Bronchial epithelial cell (primary cell): ENCODE results near the gene PARS2. TPM values are rescaled to one million over a fixed set of nuclear protein-coding genes. Genes with fewer than 3 reads are reported as not detected.

Source experiments
- DNase-seq: peaks from one replicate; pipeline ENCODE4 v3.0.0-alpha.2; 2010; ENCODE audit warnings: low read depth
- FAIRE-seq: peaks from 2 replicates; lab custom pipeline; 2011; peaks lifted over from hg19 to GRCh38; lab: Jason Lieb, UNC
- H3K27me3 ChIP-seq: 2 replicates; pipeline ENCODE4 v1.5.1; 2011; ENCODE audit warnings: low read length; ENCODE audit not compliant: control insufficient read depth, insufficient read depth
- H3K36me3 ChIP-seq: 2 replicates; pipeline ENCODE4 v1.5.1; 2011; ENCODE audit warnings: low read length; ENCODE audit not compliant: control insufficient read depth, insufficient read depth
- H3K4me3 ChIP-seq: 2 replicates; pipeline ENCODE4 v1.5.1; 2011; ENCODE audit warnings: mild to moderate bottlenecking, low read depth, low read length, control low read depth
- total RNA-seq: library from RNA; depleted of rRNA; stranded (reverse); fragments of >200 nt; gene quantifications from 2 replicates; pipeline ENCODE4 v1.2.1, GENCODE V29; 2014
- TF ChIP-seq, protein P1 (sequence below): IDR thresholded peaks from 2 replicates; pipeline ENCODE4 v1.5.1; 2011; ENCODE audit warnings: mild to moderate bottlenecking, moderate library complexity, low read length, control low read depth, inconsistent platforms; ENCODE audit not compliant: insufficient read depth, severe bottlenecking

PARS2 gene
- total RNA-seq, 1 donor from 2014 or later = 5.3 TPM

DNA sequence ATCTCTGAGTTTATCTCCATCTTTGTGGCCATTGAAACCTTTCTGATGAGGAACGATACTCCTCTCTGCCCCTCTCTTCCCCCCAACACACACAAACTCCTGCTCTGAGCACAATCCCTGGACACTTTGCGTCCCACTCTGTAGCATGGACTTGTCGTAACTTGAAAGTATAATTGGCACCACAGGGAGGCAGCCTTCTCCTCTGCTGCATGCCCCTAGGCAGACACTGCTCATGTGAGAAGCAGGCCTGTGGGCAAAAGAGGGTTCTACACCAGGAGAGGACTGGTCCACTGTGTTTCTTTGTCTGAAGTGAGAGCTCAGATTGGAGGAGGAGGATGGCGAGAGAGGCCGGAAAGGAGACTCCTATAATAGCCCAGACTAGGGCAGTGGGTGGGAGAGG lies 3.8 kb upstream of the PARS2 start:
- peak; percentile 68 for FAIRE-seq
- no peak overlapping the region for H3K4me3 ChIP-seq
- no peaks in the 10 kb centered on the region for H3K27me3 ChIP-seq
- H3K36me3 ChIP-seq = no peaks in the 10 kb centered on the region
- TF ChIP-seq, protein P1, sequence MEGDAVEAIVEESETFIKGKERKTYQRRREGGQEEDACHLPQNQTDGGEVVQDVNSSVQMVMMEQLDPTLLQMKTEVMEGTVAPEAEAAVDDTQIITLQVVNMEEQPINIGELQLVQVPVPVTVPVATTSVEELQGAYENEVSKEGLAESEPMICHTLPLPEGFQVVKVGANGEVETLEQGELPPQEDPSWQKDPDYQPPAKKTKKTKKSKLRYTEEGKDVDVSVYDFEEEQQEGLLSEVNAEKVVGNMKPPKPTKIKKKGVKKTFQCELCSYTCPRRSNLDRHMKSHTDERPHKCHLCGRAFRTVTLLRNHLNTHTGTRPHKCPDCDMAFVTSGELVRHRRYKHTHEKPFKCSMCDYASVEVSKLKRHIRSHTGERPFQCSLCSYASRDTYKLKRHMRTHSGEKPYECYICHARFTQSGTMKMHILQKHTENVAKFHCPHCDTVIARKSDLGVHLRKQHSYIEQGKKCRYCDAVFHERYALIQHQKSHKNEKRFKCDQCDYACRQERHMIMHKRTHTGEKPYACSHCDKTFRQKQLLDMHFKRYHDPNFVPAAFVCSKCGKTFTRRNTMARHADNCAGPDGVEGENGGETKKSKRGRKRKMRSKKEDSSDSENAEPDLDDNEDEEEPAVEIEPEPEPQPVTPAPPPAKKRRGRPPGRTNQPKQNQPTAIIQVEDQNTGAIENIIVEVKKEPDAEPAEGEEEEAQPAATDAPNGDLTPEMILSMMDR = peak; percentile 18
- DNase-seq = peak; percentile 19

DNA sequence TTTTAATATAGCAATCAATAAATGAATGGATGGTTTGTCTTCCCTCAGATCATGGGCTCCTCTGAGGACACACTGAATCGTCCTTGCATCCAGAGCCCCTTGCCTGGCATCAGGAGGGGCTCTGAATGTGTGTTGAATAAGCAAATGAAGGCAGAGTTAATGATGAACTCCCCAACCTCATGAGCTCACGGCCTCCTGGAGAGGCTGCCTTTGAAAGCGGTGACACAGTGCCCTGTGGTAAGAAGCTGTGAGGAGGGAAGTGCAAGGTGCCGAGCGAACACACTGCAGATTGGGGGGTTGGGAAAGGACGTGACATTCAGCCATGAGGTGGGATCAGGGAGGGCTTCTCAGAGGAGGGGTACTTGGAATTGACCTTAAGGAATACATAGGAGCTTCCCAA lies 3.2 kb upstream of the PARS2 start:
- no peaks in the 10 kb centered on the region for H3K36me3 ChIP-seq
- H3K27me3 ChIP-seq = no peaks in the 10 kb centered on the region
- TF ChIP-seq, protein P1 = no peak
- H3K4me3 ChIP-seq = no peak overlapping the region
- FAIRE-seq (no peak), DNase-seq (no peak)

DNA sequence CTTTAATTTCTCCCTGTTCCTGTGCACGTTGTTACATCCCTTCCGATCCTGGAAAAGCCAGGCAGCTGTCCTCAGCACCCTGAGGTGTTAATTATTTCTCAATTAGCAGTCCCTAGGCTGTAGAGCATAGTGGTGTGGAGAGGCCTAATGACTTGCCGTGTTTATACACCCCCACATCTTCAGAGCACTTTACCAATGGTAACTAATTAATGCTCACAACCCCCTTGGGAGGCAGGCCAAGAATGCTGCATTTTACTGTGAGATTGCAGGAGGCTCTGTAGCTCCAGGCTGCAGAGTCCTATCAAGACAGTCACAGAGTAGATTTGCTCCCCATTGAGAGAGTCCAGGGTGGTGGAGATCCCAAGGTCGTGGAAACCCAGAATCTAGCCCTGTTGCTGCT lies 2.4 kb upstream of the PARS2 start:
- no peak overlapping the region for H3K4me3 ChIP-seq
- no peaks in the 10 kb centered on the region for H3K36me3 ChIP-seq
- H3K27me3 ChIP-seq = no peaks in the 10 kb centered on the region
- no peak for DNase-seq
- TF ChIP-seq, protein P1 = no peak
- FAIRE-seq = no peak

DNA sequence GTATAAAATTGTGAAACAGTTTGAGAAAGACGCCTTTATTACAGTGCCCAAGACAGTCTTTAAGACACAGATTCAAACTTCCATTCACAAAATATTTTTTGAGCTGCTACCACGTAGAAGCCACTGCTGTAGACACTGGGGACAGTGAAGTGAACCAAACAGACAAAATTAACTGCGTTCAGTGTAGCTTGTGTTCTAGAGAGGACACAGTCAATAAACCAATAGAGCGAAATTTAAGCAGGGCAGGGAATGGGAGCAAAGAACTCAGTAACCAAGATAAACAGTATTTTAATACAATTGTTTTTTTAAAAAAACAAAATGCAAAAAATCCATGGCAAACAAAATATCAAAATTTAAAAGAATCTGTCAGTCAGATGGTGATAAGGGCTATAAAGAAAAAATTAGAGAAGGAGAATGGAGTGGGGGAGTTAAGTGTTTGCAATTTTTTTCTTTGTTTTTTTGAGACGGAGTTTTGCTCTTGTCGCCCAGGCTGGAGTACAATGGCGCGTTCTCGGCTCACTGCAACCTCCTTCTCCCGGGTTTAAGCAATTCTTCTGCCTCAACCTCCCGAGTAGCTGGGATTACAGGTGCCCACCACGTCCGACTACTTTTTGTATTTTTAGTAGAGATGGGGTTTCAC lies 719 bp upstream of the PARS2 start:
- FAIRE-seq = no peak

DNA sequence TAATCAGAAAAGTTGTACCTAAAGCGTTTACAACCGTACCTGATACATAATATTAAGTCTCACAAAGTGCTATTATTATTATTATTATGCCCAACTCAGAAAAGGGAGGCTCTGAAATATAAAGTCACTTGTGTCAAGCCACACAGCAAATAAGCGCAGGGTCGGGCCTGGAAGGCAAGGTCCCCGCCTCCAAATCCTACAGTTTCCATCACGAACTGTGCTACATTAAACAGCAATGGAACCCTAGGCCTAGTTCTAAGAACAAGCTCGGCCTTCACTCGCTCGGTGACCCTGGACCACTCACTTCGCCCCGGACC lies 549 bp downstream of the PARS2 start:
- TF ChIP-seq, protein P1 = no peak
- no peak for FAIRE-seq

More for the DNA sequence above, 719 bp upstream of the PARS2 start:
- TF ChIP-seq, protein P1 = no peak
- Histone ChIP-seq H3K27me3 (no peaks in the 10 kb centered on the region), H3K36me3 (no peaks in the 10 kb centered on the region), H3K4me3 (peak overlapping the region; percentile 32)
- DNase-seq = no peak

More for the DNA sequence above, 549 bp downstream of the PARS2 start:
- Histone ChIP-seq H3K27me3 (no peaks in the 10 kb centered on the region), H3K36me3 (peaks cover 2% of the 10 kb centered on the region), H3K4me3 (peak overlapping the region; percentile 69)
- no peak for DNase-seq
